ENCODE data around the gene FASTKD2.
"Not testable (repeated sequence)": the region's sequence is repeated elsewhere in the genome, so short reads cannot be mapped to it uniquely, and the experiment has no call there.

Gene FASTKD2

GRCh38 chr2:206800506-206801417, 35.4 kb downstream of the FASTKD2 start:
- in situ Hi-C loops (cut with HindIII; ENCODE audit: low sequenced_read_pairs) = no loop called here
- no peak overlapping the region for H3K4me3 ChIP-seq (ENCODE audit: low read depth, low read length)
- TF ChIP-seq CTCF (IDR thresholded peaks at IDR 0.05; ENCODE audit: low read depth, low read length) = peak; percentile 64
- DNase-seq (ENCODE audit: low read depth, low spot score) = peak; percentile 81

GRCh38 chr2:206801418-206802189, 36.2 kb downstream of the FASTKD2 start:
- no peak overlapping the region for H3K4me3 ChIP-seq (ENCODE audit: low read depth, low read length)
- DNase-seq (ENCODE audit: low read depth, low spot score) = no peak
- in situ Hi-C loops (cut with HindIII; ENCODE audit: low sequenced_read_pairs) = no loop called here
- no peak for TF ChIP-seq CTCF (IDR thresholded peaks at IDR 0.05; ENCODE audit: low read depth, low read length)

GRCh38 chr2:206802654-206803514, 37.5 kb downstream of the FASTKD2 start:
- TF ChIP-seq CTCF (IDR thresholded peaks at IDR 0.05; ENCODE audit: low read depth, low read length) = no peak
- no peak overlapping the region for H3K4me3 ChIP-seq (ENCODE audit: low read depth, low read length)
- in situ Hi-C loops (cut with HindIII; ENCODE audit: low sequenced_read_pairs) = no loop called here
- no peak for DNase-seq (ENCODE audit: low read depth, low spot score)

GRCh38 chr2:206804326-206804725, 38.9 kb downstream of the FASTKD2 start:
- in situ Hi-C loops (cut with HindIII; ENCODE audit: low sequenced_read_pairs) = no loop called here
- H3K4me3 ChIP-seq (ENCODE audit: low read depth, low read length) = no peak overlapping the region
- DNase-seq (ENCODE audit: low read depth, low spot score) = no peak
- TF ChIP-seq CTCF (IDR thresholded peaks at IDR 0.05; ENCODE audit: low read depth, low read length) = no peak

GRCh38 chr2:206805887-206806607, 40.6 kb downstream of the FASTKD2 start:
- no peak for TF ChIP-seq CTCF (IDR thresholded peaks at IDR 0.05; ENCODE audit: low read depth, low read length)
- DNase-seq (ENCODE audit: low read depth, low spot score) = no peak
- H3K4me3 ChIP-seq (ENCODE audit: low read depth, low read length) = no peak overlapping the region
- in situ Hi-C loops (cut with HindIII; ENCODE audit: low sequenced_read_pairs) = no loop called here

GRCh38 chr2:206807624-206808023, 42.2 kb downstream of the FASTKD2 start:
- in situ Hi-C loops (cut with HindIII; ENCODE audit: low sequenced_read_pairs); DNase-seq (ENCODE audit: low read depth, low spot score): not testable (repeated sequence)

GRCh38 chr2:206812471-206812870, 47.1 kb downstream of the FASTKD2 start:
- DNase-seq (ENCODE audit: low read depth, low spot score); in situ Hi-C loops (cut with HindIII; ENCODE audit: low sequenced_read_pairs); H3K4me3 ChIP-seq (ENCODE audit: low read depth, low read length): not testable (repeated sequence)

More at GRCh38 chr2:206807624-206808023, 42.2 kb downstream of the FASTKD2 start:
- not testable (repeated sequence) for H3K4me3 ChIP-seq (ENCODE audit: low read depth, low read length)
